Measurements from ENCODE around the gene DHX58.

GRCh38 chr17:42068979-42069378, 43.5 kb downstream of the DHX58 start:
- TF ChIP-seq CTCF (conservative IDR thresholded peaks at IDR 0.05; ENCODE audit: low read depth, low read length) (no peak), EZH2 (IDR thresholded peaks at IDR 0.05; ENCODE audit: borderline replicate concordance, low read depth, low read length, poor library complexity, severe bottlenecking) (no peak)
